SK-N-SH treated with all-trans-retinoic acid at 6 μM for 48 hours (cell line): Measurements from ENCODE around the gene MSS51.

Experiments
- ATAC-seq: fragments of 200-7000 bp; cut with Tn5 transposase; 3 replicates; pipeline ENCODE4 v1.9.1; 2020; ENCODE audit warnings: mild to moderate bottlenecking, moderate library complexity
- ARNTL ChIP-seq: fragments of 450-650 bp; formaldehyde crosslinking; IDR thresholded peaks from 2 replicates; pipeline ENCODE4 v1.5.0; 2020; ENCODE audit warnings: low read depth, mild to moderate bottlenecking, moderate library complexity, borderline replicate concordance
- BACH2 ChIP-seq: fragments of 250-450 bp; sonication (Bioruptor Pico); IDR thresholded peaks from 2 replicates; pipeline ENCODE4 v1.9.0; 2021; ENCODE audit warnings: mild to moderate bottlenecking, borderline replicate concordance
- CREB5 ChIP-seq: fragments of 250-450 bp; sonication (Bioruptor Pico); IDR thresholded peaks from 2 replicates; pipeline ENCODE4 v1.5.1; 2020; ENCODE audit warnings: low read depth, mild to moderate bottlenecking, moderate library complexity
- CSDC2 ChIP-seq: fragments of 250-450 bp; sonication (Bioruptor Pico); IDR thresholded peaks from 2 replicates; pipeline ENCODE4 v1.5.0; 2020; ENCODE audit warnings: mild to moderate bottlenecking, moderate library complexity
- CSRNP3 ChIP-seq: fragments of 250-450 bp; sonication (Bioruptor Pico); IDR thresholded peaks from 2 replicates; pipeline ENCODE4 v1.5.1; 2021; ENCODE audit warnings: mild to moderate bottlenecking, moderate library complexity
- ESRRG ChIP-seq: fragments of 250-450 bp; sonication (Bioruptor Pico); IDR thresholded peaks from 2 replicates; pipeline ENCODE4 v1.6.1; 2021; ENCODE audit warnings: mild to moderate bottlenecking
- GLIS3 ChIP-seq: fragments of 250-450 bp; sonication (Bioruptor Pico); IDR thresholded peaks from 2 replicates; pipeline ENCODE4 v1.5.0; 2020; ENCODE audit warnings: mild to moderate bottlenecking, moderate library complexity
- OSR1 ChIP-seq: fragments of 250-450 bp; sonication (Bioruptor Pico); IDR thresholded peaks from 2 replicates; pipeline ENCODE4 v1.8.0; 2022; ENCODE audit warnings: moderate library complexity, mild to moderate bottlenecking, inconsistent platforms
- PATZ1 ChIP-seq: fragments of 250-450 bp; sonication (Bioruptor Pico); IDR thresholded peaks from 2 replicates; pipeline ENCODE4 v1.8.0; 2020; ENCODE audit warnings: mild to moderate bottlenecking, moderate library complexity, borderline replicate concordance
- POU6F1 ChIP-seq: fragments of 250-450 bp; sonication (Bioruptor Pico); IDR thresholded peaks from 2 replicates; pipeline ENCODE4 v1.8.0; 2021; ENCODE audit warnings: low read depth, mild to moderate bottlenecking, moderate library complexity, borderline replicate concordance
- PPARA ChIP-seq: fragments of 250-450 bp; sonication (Bioruptor Pico); IDR thresholded peaks from 2 replicates; pipeline ENCODE4 v1.5.0; 2020; ENCODE audit warnings: mild to moderate bottlenecking, borderline replicate concordance
- RARB ChIP-seq: fragments of 250-450 bp; sonication (Bioruptor Pico); IDR thresholded peaks from 2 replicates; pipeline ENCODE4 v1.8.0; 2021; ENCODE audit warnings: mild to moderate bottlenecking, moderate library complexity
- SNAI2 ChIP-seq: fragments of 250-450 bp; sonication (Bioruptor Pico); IDR thresholded peaks from 2 replicates; pipeline ENCODE4 v1.5.0; 2020; ENCODE audit warnings: mild to moderate bottlenecking, moderate library complexity
- TCF4 ChIP-seq: fragments of 250-450 bp; sonication (Bioruptor Pico); IDR thresholded peaks from 2 replicates; pipeline ENCODE4 v1.8.0; 2021; ENCODE audit warnings: mild to moderate bottlenecking, moderate library complexity, borderline replicate concordance
- ZFP3 ChIP-seq: fragments of 250-450 bp; sonication (Bioruptor Pico); IDR thresholded peaks from 2 replicates; pipeline ENCODE4 v1.5.0; 2020; ENCODE audit warnings: mild to moderate bottlenecking, moderate library complexity
- ZNF565 ChIP-seq: fragments of 450-650 bp; formaldehyde crosslinking; conservative IDR thresholded peaks from 2 replicates; pipeline ENCODE4 v1.5.0; 2020; ENCODE audit warnings: low read depth, mild to moderate bottlenecking, moderate library complexity
- ZNF70 ChIP-seq: fragments of 450-650 bp; formaldehyde crosslinking; IDR thresholded peaks from 2 replicates; pipeline ENCODE4 v1.5.0; 2020; ENCODE audit warnings: mild to moderate bottlenecking, moderate library complexity
- ZNF8 ChIP-seq: fragments of 450-650 bp; formaldehyde crosslinking; IDR thresholded peaks from 2 replicates; pipeline ENCODE4 v1.5.0; 2020; ENCODE audit warnings: mild to moderate bottlenecking, moderate library complexity

MSS51 gene

GRCh38 chr10:73465978-73466726 is 32.8 kb upstream of the MSS51 start (continued):
- TF ChIP-seq PATZ1 (CRISPR knock-in tag) (no peak), RARB (CRISPR knock-in tag) (no peak), TCF4 (CRISPR knock-in tag) (peak; percentile 88), CREB5 (CRISPR knock-in tag) (peak; percentile 71; the same call in 1 of the 2 replicates), GLIS3 (CRISPR knock-in tag) (0 out of 2 replicates have a peak, but pooled peaks have one; percentile 47), ARNTL (CRISPR knock-in tag) (no peak)

GRCh38 chr10:73460897-73461296 is 27.5 kb upstream of the MSS51 start:
- no peak for ATAC-seq
- TF ChIP-seq PPARA, result no peak
- TF ChIP-seq SNAI2 (CRISPR knock-in tag), result no peak
- no peak for TF ChIP-seq ZNF565 (CRISPR knock-in tag)
- TF ChIP-seq PATZ1 (CRISPR knock-in tag), result no peak
- no peak for TF ChIP-seq POU6F1 (CRISPR knock-in tag)
- TF ChIP-seq CSDC2, result no peak
- TF ChIP-seq OSR1 (CRISPR knock-in tag), result no peak
- no peak for TF ChIP-seq RARB (CRISPR knock-in tag)
- TF ChIP-seq ZFP3 (CRISPR knock-in tag), result no peak
- no peak for TF ChIP-seq TCF4 (CRISPR knock-in tag)
- TF ChIP-seq BACH2 (CRISPR knock-in tag), result no peak
- TF ChIP-seq ARNTL (CRISPR knock-in tag), result no peak
- no peak for TF ChIP-seq GLIS3 (CRISPR knock-in tag)
- TF ChIP-seq ZNF8 (CRISPR knock-in tag), result no peak
- no peak for TF ChIP-seq ZNF70 (CRISPR knock-in tag)
- TF ChIP-seq ESRRG (CRISPR knock-in tag), result no peak

GRCh38 chr10:73459683-73460314 is 26.4 kb upstream of the MSS51 start:
- no peak for TF ChIP-seq PPARA
- no peak for TF ChIP-seq PATZ1 (CRISPR knock-in tag)
- no peak for TF ChIP-seq CSRNP3
- no peak for TF ChIP-seq SNAI2 (CRISPR knock-in tag)
- ATAC-seq, result no peak
